MCF 10A (cell line): ENCODE measurements around the gene SPRR2D. TPM values are rescaled to one million over a fixed set of nuclear protein-coding genes. Genes with fewer than 3 reads are reported as not detected.

ENCODE experiments used
- Bru-seq: library from RNA; stranded (reverse); fragments of 400-500 nt; gene quantifications from one replicate; lab custom pipeline; 2021; lab: Mats Ljungman, UMichigan
- BruChase-seq, 2 experiments: library from RNA; stranded (reverse); fragments of 400-500 nt; gene quantifications; one replicate each; lab custom pipeline; 2021; lab: Mats Ljungman, UMichigan
- BruUV-seq: library from RNA; stranded (reverse); fragments of 400-500 nt; replicated peaks from 2 replicates; lab custom pipeline; 2021; lab: Mats Ljungman, UMichigan
- CTCF ChIA-PET: fragments of 300-600 bp; sonication (Branson Sonifier 250); formaldehyde crosslinking; extraction: SDS; loops from one replicate; lab custom pipeline; 2021; ENCODE audit warnings: antibody characterized with exemption, inconsistent platforms; lab: Yijun Ruan, JAX
- POLR2A ChIA-PET: fragments of 300-600, 350-650 bp; sonication (Branson Sonifier 250); formaldehyde crosslinking; extraction: SDS; loops from one replicate; lab custom pipeline; 2020; ENCODE audit warnings: antibody characterized with exemption, inconsistent platforms; lab: Yijun Ruan, JAX
- DNase-seq: peaks from one replicate; pipeline ENCODE4 v3.0.0-alpha.2; 2018; ENCODE audit not compliant: unreplicated experiment
- H3K27ac Mint-ChIP-seq: one replicate; pipeline ENCODE4 v1.8.0; 2022; ENCODE audit warnings: mild to moderate bottlenecking, low read depth, mixed read lengths; ENCODE audit not compliant: unreplicated experiment
- H3K27me3 Mint-ChIP-seq: one replicate; pipeline ENCODE4 v1.8.0; 2022; ENCODE audit warnings: mixed read lengths; ENCODE audit not compliant: insufficient read depth, unreplicated experiment
- H3K36me3 Mint-ChIP-seq: one replicate; pipeline ENCODE4 v1.8.0; 2022; ENCODE audit warnings: mild to moderate bottlenecking, moderate library complexity, mixed read lengths; ENCODE audit not compliant: insufficient read depth, unreplicated experiment
- H3K4me1 Mint-ChIP-seq: one replicate; pipeline ENCODE4 v1.8.0; 2022; ENCODE audit warnings: mixed read lengths; ENCODE audit not compliant: insufficient read depth, unreplicated experiment
- H3K4me3 Mint-ChIP-seq: one replicate; pipeline ENCODE4 v1.8.0; 2022; ENCODE audit warnings: mild to moderate bottlenecking, moderate library complexity, mixed read lengths; ENCODE audit not compliant: unreplicated experiment
- H3K9me3 Mint-ChIP-seq: one replicate; pipeline ENCODE4 v1.8.0; 2022; ENCODE audit warnings: mixed read lengths; ENCODE audit not compliant: unreplicated experiment
- intact Hi-C: fragments of 100-400 bp; cut with micrococcal nuclease; formaldehyde crosslinking; loops from 2 replicates; pipeline ENCODE4 v1.14.1; 2022
- long read RNA-seq: library from polyadenylated mRNA; stranded (forward); transcript quantifications from one replicate; pipeline ENCODE4 v2.0.0, GENCODE V29; 2022
- total RNA-seq: library from RNA; stranded (reverse); gene quantifications from 2 replicates; pipeline ENCODE4 v1.2.3, GENCODE V29; 2022
- TF ChIP-seq, protein P1 (sequence below): fragments of 200-600 bp; IDR thresholded peaks from one replicate; pipeline ENCODE4 v1.8.0; 2022; ENCODE audit warnings: antibody characterized with exemption, mild to moderate bottlenecking; ENCODE audit not compliant: unreplicated experiment

SPRR2D gene
- 430 and 1,071 TPM in 2 replicates for total RNA-seq
- percentile 99 among the genes with signal in this experiment for Bru-seq, nascent RNA
- percentile 100 among the genes with signal in this experiment for BruChase-seq, experiment 1, labeled RNA remaining after a 6-hour chase
- BruChase-seq, experiment 2, labeled RNA remaining after a 2-hour chase: percentile 99 among the genes with signal in this experiment
- long read RNA-seq, transcript SPRR2D-201 (2 exons, 682 nt): major isoform, 129 of 133 reads
- long read RNA-seq, partial matches to known transcripts: 2 of 133 reads
- long read RNA-seq, other reads (novel, unspliced or antisense): 2 of 133 reads

DNA sequence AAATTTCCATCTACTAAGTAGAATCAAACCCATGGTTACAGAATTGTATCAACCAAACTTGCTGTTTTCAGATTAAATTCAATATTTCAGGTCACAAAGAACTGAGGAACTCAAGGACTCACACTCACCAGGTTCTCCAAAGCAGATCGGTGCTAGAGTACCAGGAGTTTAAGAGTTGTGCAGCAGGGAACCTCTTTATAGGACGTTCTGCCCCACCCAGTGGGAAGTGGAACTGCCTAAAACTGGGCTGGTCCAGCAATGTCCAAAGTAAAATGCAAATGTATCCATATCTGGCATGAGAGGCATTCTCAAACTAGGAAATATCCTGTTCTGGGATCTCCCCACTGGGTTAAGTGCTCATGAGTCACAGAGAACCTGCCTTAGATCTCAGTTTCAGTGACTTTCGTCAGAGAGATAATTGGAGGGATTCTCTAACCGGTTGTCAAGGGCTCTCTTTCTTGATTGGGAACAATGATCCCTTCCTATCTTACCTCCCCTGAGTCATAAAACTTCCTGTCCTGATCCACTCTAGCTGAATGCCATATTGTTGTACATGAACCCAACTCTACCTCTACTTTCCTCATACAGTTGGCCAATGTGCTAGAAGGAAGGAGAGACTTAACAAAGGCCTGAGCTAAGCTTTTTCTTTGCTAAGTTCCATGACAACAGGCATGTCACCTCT is at the start of gene SPRR2D:
TSS of gene SPRR2D (minus strand) at position 171 of the 682 bp plus-strand sequence. CDS start 774 bp downstream, outside the sequence.
- intact Hi-C loops: loop anchor here (1.0 kb wide), 1 partner anchor 59 kb away; no protein-coding TSS in a partner anchor
- CTCF ChIA-PET: interaction anchor here (0.6 to 2.2 kb wide), 6 partner anchors 8 to 306 kb away, joined by 3 to 8 read pairs (median 4); no protein-coding TSS in a partner anchor
- TF ChIP-seq, protein P1, sequence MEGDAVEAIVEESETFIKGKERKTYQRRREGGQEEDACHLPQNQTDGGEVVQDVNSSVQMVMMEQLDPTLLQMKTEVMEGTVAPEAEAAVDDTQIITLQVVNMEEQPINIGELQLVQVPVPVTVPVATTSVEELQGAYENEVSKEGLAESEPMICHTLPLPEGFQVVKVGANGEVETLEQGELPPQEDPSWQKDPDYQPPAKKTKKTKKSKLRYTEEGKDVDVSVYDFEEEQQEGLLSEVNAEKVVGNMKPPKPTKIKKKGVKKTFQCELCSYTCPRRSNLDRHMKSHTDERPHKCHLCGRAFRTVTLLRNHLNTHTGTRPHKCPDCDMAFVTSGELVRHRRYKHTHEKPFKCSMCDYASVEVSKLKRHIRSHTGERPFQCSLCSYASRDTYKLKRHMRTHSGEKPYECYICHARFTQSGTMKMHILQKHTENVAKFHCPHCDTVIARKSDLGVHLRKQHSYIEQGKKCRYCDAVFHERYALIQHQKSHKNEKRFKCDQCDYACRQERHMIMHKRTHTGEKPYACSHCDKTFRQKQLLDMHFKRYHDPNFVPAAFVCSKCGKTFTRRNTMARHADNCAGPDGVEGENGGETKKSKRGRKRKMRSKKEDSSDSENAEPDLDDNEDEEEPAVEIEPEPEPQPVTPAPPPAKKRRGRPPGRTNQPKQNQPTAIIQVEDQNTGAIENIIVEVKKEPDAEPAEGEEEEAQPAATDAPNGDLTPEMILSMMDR: no peak
- Mint-ChIP-seq H3K4me3 (peak within 1 kb of the TSS; percentile 37), H3K27ac (peak within 1 kb of the TSS; percentile 89), H3K4me1 (peaks cover 30% of the 10 kb centered on the region), H3K9me3 (no peaks in the 10 kb centered on the region), H3K27me3 (no peaks in the 10 kb centered on the region), H3K36me3 (no peaks in the 10 kb centered on the region)
- BruUV-seq: no TSS peak
- DNase-seq: peak; percentile 54
- POLR2A ChIA-PET: interaction anchor here (0.6 to 1.2 kb wide), 3 partner anchors 15 to 155 kb away, joined by 3 read pairs; no protein-coding TSS in a partner anchor

DNA sequence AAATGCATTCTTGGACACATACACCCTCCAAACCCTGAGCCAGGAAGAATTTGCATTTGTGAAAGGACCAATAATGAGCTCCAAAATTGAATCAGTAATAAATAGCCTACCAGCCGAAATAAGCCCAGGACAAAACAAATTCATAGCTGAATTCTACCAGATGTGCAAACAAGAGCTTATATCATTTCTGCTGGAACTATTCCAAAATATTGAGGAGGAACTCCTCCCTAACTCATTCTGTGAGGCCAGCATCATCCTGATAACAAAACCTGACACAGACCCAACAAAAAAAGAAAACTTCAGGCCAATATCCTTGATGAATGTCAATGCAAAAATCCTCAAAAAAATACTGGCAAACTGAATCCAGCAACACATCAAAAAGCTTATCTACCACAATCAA is 46.7 kb upstream of the SPRR2D start:
- intact Hi-C loops: no loop called here
- H3K36me3 Mint-ChIP-seq: no peaks in the 10 kb centered on the region
- no peak for DNase-seq
- TF ChIP-seq, protein P1: no peak
- POLR2A ChIA-PET: interaction anchor here (0.8 kb wide), 1 partner anchor 11 kb away, joined by 3 read pairs; no protein-coding TSS in a partner anchor
- H3K27ac Mint-ChIP-seq: no peak overlapping the region
- H3K9me3 Mint-ChIP-seq: peaks cover 11% of the 10 kb centered on the region
- BruUV-seq: no TSS peak
- CTCF ChIA-PET: no interaction called here
- no peaks in the 10 kb centered on the region for H3K27me3 Mint-ChIP-seq
- H3K4me1 Mint-ChIP-seq: peaks cover 6% of the 10 kb centered on the region
- H3K4me3 Mint-ChIP-seq: no peak overlapping the region

DNA sequence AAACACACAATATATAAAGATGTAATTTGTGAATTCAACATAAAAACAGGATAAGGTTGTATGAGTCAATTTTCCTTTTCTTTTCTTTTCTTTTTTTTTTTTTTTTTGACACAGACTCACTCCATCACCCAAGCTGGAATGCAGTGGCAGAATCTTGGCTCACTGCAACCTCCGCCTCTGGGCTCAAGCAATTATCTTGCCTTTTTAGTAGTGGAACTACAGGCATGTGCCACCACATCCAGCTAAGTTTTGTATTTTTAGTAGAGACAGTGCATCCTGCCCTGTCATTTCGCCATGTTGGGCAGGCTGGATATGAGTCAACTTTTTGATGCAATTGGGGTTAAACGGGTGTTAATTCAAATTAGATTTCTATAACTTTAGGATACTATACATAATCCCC is 40.8 kb upstream of the SPRR2D start:
- no TSS peak for BruUV-seq
- Mint-ChIP-seq H3K4me1 (peaks cover 5% of the 10 kb centered on the region), H3K27me3 (no peaks in the 10 kb centered on the region), H3K4me3 (no peak overlapping the region), H3K36me3 (no peaks in the 10 kb centered on the region), H3K9me3 (peaks cover 22% of the 10 kb centered on the region), H3K27ac (no peak overlapping the region)
- TF ChIP-seq, protein P1: no peak
- intact Hi-C loops: no loop called here
- DNase-seq: peak; percentile 54
- ChIA-PET POLR2A (interaction anchor here (1.1 to 2.4 kb wide), 4 partner anchors 14 to 128 kb away, joined by 3 to 6 read pairs (median 4); no protein-coding TSS in a partner anchor), CTCF (interaction anchor here (0.6 kb wide), 1 partner anchor 1243 kb away, joined by 5 read pairs; no protein-coding TSS in a partner anchor)
